ENCODE results near the gene PIP5KL1.

Gene PIP5KL1

GRCh38 chr9:127892831-127893230, 37.7 kb downstream of the PIP5KL1 start:
- peaks cover 3% of the 10 kb centered on the region; the same call in 1 of the 2 replicates for H3F3A ChIP-seq (ENCODE audit: control insufficient read depth, insufficient read depth)
- no peak overlapping the region for H3K4me2 ChIP-seq (ENCODE audit: low read length)
- TF ChIP-seq CTCF (IDR thresholded peaks at IDR 0.05; ENCODE audit: low read depth, low read length, poor library complexity, severe bottlenecking) = no peak
- no peak for TF ChIP-seq EZH2phosphoT487 (IDR thresholded peaks at IDR 0.05; ENCODE audit: borderline replicate concordance, low read length)
- H3K27ac ChIP-seq (ENCODE audit: low read depth, low read length) = no peak overlapping the region
- H3K27me3 ChIP-seq (ENCODE audit: control insufficient read depth, low read length) = no peaks in the 10 kb centered on the region
- no peaks in the 10 kb centered on the region for H4K20me1 ChIP-seq (ENCODE audit: control insufficient read depth, insufficient read depth, low read depth, low read length)
- no peaks in the 10 kb centered on the region for H3K9me2 ChIP-seq (replicated peaks; ENCODE audit: control insufficient read depth, low read length)
- H3K4me1 ChIP-seq (ENCODE audit: control insufficient read depth, low read length) = peaks cover 10% of the 10 kb centered on the region
- no peaks in the 10 kb centered on the region for H3K9me3 ChIP-seq (ENCODE audit: control insufficient read depth, insufficient read depth, low read length)
- H3K79me2 ChIP-seq (ENCODE audit: control insufficient read depth, low read length) = peaks cover 9% of the 10 kb centered on the region
- H3K36me3 ChIP-seq (ENCODE audit: control insufficient read depth, low read length) = peaks cover 66% of the 10 kb centered on the region
- H3K4me3 ChIP-seq (ENCODE audit: low read length) = no peak overlapping the region

- H4K20me1 ChIP-seq (ENCODE audit: control insufficient read depth, insufficient read depth, low read depth, low read length) = no peaks in the 10 kb centered on the region
- H3K9me2 ChIP-seq (replicated peaks; ENCODE audit: control insufficient read depth, low read length) = no peaks in the 10 kb centered on the region
- no peak for TF ChIP-seq CTCF (IDR thresholded peaks at IDR 0.05; ENCODE audit: low read depth, low read length, poor library complexity, severe bottlenecking)
- no peak for TF ChIP-seq EZH2phosphoT487 (IDR thresholded peaks at IDR 0.05; ENCODE audit: borderline replicate concordance, low read length)
- H3K27ac ChIP-seq (ENCODE audit: low read depth, low read length) = no peak overlapping the region
- H3K4me1 ChIP-seq (ENCODE audit: control insufficient read depth, low read length) = no peaks in the 10 kb centered on the region
- H3F3A ChIP-seq (ENCODE audit: control insufficient read depth, insufficient read depth) = peaks cover 3% of the 10 kb centered on the region; the same call in 1 of the 2 replicates
- H3K27me3 ChIP-seq (ENCODE audit: control insufficient read depth, low read length) = no peaks in the 10 kb centered on the region
- H3K4me3 ChIP-seq (ENCODE audit: low read length) = no peak overlapping the region
- peaks cover 62% of the 10 kb centered on the region for H3K36me3 ChIP-seq (ENCODE audit: control insufficient read depth, low read length)
- no peaks in the 10 kb centered on the region for H3K9me3 ChIP-seq (ENCODE audit: control insufficient read depth, insufficient read depth, low read length)
- no peaks in the 10 kb centered on the region for H3K79me2 ChIP-seq (ENCODE audit: control insufficient read depth, low read length)
- H3K4me2 ChIP-seq (ENCODE audit: low read length) = no peak overlapping the region
These were observed 40.5 kb downstream of the PIP5KL1 start for GRCh38 chr9:127890053-127890452.

GRCh38 chr9:127887792-127888191, 42.8 kb downstream of the PIP5KL1 start:
- H3K4me2 ChIP-seq (ENCODE audit: low read length) = no peak overlapping the region
- H3K27ac ChIP-seq (ENCODE audit: low read depth, low read length) = no peak overlapping the region
- TF ChIP-seq CTCF (IDR thresholded peaks at IDR 0.05; ENCODE audit: low read depth, low read length, poor library complexity, severe bottlenecking) (no peak), EZH2phosphoT487 (IDR thresholded peaks at IDR 0.05; ENCODE audit: borderline replicate concordance, low read length) (no peak)
- no peaks in the 10 kb centered on the region for H3K79me2 ChIP-seq (ENCODE audit: control insufficient read depth, low read length)
- H3K36me3 ChIP-seq (ENCODE audit: control insufficient read depth, low read length) = peaks cover 40% of the 10 kb centered on the region
- H3K9me2 ChIP-seq (replicated peaks; ENCODE audit: control insufficient read depth, low read length) = no peaks in the 10 kb centered on the region
- no peaks in the 10 kb centered on the region for H3K27me3 ChIP-seq (ENCODE audit: control insufficient read depth, low read length)
- H4K20me1 ChIP-seq (ENCODE audit: control insufficient read depth, insufficient read depth, low read depth, low read length) = no peaks in the 10 kb centered on the region
- peaks cover 3% of the 10 kb centered on the region; the same call in 1 of the 2 replicates for H3F3A ChIP-seq (ENCODE audit: control insufficient read depth, insufficient read depth)
- H3K4me1 ChIP-seq (ENCODE audit: control insufficient read depth, low read length) = peaks cover 8% of the 10 kb centered on the region
- H3K4me3 ChIP-seq (ENCODE audit: low read length) = no peak overlapping the region
- no peaks in the 10 kb centered on the region for H3K9me3 ChIP-seq (ENCODE audit: control insufficient read depth, insufficient read depth, low read length)
